HL-60/S4 treated with retinoic acid at 250 ng/mL for 4 days and 3 days (cell line): ENCODE results near the gene NUDT1.

Experiments
- in situ Hi-C: fragments of 300-500 bp; cut with MboI; formaldehyde crosslinking; loops from 2 replicates; pipeline ENCODE4 v1.7.0; 2022; ENCODE audit warnings: low sequenced_read_pairs

NUDT1 gene

DNA sequence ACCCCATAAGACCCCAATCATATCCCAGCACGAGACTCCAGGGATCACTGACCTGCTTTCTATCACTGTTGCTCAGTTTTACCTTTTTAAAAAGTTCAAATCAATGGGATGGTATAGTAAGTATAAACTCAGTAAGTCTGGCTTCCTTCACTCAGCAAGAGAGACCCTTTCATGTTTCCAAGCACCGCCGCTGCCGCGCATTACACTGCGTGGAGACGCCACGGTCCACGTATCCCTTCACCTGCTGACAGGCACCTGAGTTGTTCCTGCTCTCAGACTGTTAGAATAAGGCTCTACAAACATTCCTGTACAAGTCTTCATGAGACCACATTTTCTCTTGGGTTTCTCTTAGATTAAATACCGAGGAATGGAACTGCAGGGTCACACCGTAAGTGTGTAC lies 37.6 kb upstream of the NUDT1 start:
- in situ Hi-C loops, result no loop called here

DNA sequence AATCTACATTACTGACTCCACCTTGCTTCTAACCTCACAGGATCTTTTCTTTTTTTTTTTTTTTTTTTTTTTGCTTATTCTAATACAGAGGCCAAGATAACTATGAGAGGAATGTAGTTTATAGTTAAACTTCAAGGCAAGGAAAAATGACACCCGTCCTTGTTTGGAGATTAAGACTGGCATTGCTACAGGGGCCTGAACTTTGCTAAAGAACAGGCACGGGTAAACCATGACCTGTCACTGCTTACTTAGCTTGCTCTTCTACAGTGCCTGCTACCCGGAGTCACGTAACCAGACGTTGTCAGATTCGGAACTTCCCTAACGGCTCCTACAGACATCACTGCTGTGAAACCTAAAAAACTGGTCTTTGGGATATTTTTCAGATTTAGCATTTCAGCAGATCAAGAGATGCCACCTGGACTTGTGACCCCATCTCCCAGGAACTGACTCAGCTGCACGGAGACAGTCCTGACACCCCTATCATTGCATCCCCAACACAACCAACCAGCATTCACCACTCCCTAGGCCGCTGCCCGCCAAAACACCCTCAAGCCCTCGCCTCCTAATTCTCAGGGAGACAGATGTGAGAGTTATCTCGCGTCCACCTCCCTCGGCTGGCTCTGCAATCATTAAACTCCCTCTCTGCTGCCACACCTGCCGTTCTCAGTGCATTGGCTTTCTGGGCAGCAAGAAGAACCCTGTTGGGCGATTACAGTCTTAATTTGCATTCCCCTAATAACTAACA lies 36.8 kb upstream of the NUDT1 start:
- in situ Hi-C loops, result no loop called here

DNA sequence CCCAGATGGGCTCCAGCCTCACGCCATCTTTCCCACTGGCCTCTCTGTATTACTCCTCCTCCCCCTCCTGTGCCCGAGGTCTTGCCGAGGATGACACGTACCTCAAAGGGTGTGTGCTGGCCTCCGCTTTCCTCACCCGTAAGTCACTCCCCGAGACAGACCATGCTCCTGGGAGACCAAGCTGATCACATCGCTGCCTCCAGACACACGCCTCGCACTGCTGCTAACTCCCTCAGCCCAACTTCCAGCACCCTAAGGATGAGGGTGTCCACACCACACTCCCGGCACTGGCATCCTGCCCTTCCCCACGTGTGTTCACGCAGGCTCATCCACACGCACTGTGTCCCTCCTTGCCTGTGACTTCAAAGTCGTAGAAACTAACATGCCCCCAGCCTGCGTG lies 33.3 kb upstream of the NUDT1 start:
- in situ Hi-C loops, result no loop called here

DNA sequence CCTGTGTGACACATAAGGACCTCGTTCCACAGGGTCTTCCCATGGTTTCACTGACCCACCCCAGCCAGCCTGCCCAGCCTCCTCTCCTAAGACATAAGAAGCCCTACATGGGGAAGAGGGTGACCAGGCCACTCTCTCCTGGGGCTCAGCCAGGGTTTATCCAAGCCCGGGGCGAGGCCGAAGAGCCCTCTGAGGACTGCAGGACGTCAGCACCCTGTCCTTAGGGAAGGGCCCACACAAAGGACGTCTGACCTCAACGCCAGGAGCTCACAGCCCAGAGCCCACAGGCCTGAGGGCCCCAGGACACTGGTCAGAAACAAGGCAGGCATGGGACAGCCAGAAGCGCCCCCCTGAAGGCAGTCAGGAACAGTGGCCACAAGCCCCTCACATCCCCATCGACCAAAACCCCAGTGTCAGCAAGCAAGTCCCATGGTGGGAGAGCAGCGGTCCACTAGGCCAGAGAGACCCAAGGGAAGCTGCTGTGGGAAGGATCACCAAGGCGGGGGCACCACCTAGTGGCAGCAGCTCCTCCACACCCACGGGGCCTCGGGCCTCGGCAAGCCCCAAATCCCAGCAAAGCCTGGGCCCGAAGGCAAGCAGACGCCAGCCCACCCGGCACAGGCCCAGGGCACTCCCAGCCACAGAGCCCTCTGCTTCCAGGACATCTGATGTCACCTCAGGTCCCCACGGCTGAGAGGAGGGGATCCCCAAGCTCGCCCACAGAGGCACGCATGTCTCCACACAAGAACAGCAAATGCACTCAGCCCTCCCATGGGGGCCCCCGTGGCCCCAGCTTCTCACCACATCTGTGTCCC lies 32.7 kb upstream of the NUDT1 start:
- in situ Hi-C loops, result no loop called here

DNA sequence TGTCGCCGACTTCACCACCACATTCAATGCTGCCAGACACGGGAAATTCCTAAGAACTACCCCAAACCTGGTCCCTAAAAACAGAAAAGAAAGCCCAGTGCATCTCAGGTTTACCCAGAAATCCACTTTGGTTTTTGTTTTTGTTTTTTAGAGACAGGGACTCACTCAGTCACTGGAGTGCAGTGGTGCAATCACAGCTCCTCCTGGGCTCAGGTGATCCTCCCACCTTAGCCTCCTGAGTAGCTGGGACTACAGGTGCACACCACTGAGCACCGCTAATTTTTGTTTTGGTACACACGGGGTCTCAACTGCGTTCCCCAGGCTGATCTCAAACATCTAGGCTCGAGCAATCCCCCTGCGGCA lies 32.1 kb upstream of the NUDT1 start:
- in situ Hi-C loops, result no loop called here

DNA sequence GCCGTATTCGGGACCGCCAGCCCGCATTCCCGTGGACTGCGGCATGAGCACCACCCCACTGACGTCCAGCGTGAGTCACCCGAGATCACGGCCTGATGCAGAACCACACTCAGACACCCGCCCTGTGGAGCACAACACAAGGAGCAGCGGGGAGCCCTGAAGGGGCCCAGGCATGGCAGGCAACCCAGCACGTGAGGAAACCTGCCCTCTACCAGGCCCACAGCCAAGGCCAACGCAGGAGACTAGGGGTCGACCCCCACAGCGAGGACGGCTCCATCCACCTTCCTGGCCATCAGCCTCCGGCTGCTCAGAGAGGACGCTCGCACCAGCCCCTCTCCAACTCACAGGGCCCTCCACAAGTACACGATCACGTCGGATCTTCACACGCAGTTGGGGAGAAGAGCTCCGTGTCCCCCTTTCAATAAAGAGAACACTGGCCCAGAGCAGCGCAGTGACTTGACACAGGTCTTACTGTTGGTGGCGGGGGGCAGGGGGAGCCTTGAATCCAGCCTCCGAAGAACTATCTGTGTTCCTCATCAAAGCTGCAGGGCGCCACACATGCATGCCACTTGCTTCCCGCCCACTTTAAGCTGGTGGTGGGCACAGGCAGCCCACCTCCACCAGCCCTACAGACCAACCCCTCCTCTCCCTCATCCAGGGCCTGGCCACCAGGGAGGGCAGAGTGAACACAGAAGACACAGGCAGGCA lies 31.3 kb upstream of the NUDT1 start:
- in situ Hi-C loops, result no loop called here

DNA sequence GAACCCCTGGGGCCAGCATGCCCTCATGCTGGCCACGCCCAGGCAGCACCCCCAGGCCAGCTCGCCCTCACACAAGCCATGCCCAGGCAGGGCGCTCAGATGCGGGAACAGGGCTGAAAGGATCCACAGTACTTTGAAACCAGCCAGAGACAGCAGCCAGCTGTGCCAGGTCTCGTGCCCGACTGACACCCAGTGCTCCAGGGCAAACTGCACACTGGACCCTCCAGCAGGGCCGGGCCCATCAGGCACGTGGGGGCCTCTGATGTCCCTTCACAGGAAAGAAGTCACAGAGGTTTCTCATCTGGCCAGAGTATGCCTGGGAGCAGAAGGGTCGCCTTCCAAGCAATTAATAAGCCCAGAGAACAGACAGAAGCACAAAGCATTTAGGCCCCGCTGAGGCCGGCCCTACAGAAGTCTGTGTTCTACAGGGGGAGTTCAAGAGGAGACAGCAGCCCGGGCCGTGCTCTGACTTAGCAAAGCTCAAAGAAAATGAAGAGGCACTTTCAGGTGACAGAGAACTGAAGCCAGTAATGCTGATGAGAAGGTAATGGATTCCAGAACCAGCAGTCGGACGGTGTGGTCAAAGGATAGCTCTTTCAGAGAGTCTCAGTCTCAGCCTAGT lies 30.7 kb upstream of the NUDT1 start:
- in situ Hi-C loops, result no loop called here

DNA sequence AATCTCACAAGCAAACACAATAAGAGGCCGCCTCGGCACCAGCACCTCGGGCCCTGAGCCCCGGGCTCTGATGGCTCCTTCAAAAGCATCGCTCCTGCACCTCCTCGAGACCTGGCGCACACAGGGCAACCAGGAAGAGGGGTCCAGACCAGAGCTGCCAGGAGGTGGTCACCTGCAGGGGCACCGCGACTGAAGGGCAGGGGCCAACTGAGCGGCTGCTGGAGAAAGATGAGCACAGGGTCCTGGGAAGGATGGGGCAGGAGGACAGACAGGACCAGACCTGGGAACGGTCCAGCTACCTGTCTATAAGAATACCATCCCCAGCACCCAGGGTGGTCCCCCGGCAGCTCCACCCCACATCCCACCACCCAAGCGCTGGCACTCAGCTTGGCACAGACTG lies 30.1 kb upstream of the NUDT1 start:
- in situ Hi-C loops, result no loop called here

DNA sequence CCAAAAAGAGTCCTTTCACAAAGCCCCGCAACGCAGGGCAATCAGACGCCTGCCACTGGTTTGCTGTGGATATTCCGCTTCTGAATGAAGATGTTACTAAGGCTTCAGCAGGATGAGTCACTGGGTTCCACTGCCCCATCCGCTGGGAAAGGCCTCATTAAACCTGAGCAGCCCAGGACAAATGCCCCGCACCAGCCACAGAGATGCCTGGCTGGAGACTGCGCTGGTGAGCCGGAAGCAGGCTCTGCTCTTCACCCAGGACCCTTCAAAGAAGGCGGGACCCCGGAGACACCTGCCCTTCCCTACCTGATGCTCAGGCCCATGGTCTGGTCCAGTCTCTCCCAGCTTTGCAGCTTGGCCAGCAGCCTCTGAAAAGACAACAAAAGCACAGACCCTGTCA lies 29.1 kb upstream of the NUDT1 start:
- in situ Hi-C loops, result no loop called here

DNA sequence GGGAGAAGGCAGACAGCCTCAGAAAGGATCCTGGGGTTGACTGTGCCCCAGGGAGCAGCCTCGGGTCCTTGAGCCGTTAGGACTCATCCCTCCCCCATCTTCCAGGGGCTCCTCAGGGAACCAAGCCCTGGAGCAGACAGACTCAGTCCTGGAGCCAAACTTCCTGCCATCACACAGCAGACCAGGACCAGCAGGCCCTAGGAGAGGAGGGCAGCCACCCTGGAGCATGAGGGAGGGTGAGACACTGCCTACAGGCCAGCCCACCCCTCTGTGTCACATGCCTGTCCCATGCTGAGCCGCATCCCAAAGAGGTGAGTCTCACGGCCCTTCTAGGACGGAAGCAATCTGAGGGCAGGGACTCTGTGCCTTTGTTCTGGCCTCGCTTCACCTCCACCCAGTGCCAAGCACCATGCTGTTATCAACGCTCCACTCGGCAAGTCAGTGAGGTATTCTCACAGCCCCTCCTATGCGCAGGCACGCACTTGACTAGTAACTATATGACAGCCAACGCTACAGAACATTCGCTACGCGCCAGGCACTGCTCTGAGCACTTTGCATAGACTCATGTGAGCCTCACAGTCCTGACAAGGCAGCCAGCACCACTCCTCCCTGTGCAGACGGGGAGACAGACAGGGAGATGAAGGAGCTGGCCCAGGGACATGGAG lies 28.3 kb upstream of the NUDT1 start:
- in situ Hi-C loops, result no loop called here

DNA sequence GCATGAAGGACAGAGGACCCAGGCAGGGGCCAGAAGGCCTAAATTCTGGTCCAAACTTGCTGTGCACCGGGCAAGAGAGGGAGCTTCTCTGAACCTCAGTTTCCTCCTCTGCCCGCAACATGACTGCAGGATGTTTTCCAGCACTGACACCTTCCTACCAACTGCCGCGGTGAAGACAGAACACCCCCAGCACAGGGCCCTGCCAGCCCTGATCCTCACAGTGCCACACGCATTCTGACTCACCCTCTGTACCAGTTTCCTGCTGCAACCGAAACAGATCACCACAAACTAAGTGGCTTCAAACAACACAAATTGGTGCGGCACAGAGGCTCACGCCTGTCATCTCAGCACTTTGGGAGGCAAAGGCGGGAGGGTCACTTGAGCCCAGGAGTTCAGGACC lies 27.4 kb upstream of the NUDT1 start:
- in situ Hi-C loops, result no loop called here

DNA sequence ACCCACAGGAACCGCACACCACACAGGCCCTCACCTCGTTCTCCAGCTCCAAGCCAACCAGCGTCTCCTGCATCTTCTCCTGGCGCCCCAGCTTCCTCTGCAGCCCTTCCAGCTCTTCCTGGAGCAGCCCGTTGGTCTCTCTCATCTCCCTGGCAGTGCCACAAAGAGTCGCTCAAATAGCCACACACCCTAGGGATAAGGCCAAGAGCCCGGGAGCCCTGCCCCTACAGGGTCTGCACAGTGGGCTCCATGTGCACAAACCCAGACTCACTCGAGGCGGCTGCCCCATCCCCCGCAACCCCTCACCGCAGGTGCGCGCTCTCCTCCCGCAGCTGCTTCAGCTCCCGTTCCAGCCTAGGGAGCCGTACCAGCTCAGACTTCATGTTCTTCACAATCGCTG lies 26.2 kb upstream of the NUDT1 start:
- in situ Hi-C loops, result no loop called here

DNA sequence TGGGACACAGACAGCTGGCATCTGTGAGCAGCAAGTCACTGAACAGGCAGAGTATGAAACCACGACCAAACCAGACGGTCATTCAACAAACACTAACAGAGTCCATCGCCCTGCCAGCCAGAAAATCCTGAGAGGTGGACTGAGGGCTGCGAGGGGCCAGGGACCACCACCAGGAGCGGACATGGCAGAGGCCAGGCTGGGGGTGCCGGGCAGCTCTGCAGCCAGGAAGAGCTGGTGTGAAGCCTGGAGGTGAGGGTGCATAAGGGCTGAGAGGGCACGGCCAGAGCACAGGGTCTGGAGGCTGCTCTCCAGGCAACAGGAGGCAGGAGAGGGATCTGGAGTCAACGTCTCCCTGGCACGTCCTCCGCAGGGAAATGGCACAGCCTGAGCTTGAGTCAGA lies 24.8 kb upstream of the NUDT1 start:
- in situ Hi-C loops, result no loop called here

DNA sequence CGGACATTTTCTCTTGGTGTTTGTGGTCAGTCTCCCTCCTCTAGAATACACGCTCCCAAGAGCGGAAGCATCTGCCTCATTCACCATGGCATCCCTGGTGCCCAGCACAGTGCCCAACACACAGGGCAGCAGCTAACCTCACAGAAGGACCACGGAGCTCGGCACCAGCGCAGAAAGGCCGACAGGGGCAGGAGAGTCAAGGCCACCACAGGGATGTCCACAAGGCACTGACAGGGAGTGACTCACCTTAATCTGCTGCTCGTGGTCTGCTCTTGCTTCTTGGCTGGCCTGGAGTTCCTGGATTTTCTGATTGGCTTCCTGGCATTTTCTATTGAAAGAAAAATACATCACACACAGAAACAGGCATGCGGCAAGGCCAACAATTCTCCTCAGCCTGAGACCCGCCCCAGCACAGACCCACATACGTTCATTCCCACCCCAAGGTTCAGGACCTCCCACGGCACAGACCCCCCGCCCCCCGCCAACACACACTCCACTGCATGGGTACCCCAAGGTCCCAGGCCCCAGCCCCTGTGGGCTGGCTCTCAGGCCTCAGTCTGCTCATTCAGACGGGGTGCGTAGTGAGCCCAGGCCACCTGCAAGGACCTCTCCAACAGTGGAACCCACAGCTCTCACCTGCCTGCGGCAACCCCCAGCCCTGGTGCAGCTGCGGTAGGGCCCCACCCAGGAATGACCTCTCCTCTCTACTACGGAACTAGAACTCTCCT lies 24.1 kb upstream of the NUDT1 start:
- in situ Hi-C loops, result no loop called here

DNA sequence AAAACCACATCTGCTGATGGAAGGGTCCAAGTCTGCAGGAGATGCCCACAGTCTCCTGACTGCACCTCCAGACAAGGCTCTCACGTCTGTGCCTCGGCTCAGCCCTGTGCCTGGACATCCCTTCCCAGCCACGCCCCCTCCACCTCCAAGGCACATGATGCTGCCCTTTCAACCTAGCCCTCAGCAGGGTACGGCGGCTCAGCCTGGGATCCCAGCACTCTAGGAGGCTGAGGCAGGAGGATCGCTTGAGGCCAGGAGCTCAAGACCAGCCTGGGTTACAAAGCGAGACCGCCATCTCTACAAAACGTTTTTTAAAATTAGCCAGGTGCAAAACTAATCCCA lies 23.6 kb upstream of the NUDT1 start:
- in situ Hi-C loops, result no loop called here

DNA sequence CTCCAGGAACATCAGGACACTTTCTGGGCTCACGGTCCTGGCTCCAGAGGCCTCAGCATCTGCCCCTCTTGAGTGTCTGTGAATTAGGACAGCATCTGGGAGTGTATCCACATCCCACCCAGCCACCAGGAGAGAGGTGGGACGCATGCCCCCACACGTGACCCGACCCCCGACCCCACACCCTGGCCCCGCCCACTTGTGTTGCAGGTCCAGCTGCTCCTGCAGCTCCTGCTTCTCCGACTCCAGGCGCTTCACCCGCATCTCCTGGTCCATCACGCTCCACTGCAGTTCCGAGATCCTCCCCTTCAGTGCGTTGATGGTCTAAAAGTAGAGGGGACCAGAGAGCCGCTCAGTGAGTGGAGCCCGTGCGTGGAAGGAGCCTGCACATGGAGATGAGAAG lies 22.9 kb upstream of the NUDT1 start:
- in situ Hi-C loops, result no loop called here

DNA sequence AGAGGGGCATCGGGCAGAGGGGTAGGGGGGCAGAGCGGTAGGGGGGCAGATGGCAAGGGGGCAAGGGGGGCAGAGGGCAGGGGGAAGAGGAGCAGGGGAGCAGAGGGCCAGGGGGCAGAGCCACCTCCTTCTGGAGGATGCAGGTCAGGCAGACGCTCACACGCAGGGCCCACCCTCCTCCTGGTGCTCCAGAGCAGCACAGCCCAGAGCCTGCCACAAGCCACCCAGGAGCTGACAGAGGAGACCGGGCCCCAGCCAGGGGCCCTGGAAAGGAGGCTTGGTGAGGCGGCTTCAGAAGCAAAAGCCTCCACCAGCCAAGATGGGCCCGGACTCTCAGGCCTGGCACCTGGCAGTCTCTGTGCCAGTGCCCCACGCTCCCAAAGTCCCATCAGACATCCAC lies 22.4 kb upstream of the NUDT1 start:
- in situ Hi-C loops, result no loop called here

DNA sequence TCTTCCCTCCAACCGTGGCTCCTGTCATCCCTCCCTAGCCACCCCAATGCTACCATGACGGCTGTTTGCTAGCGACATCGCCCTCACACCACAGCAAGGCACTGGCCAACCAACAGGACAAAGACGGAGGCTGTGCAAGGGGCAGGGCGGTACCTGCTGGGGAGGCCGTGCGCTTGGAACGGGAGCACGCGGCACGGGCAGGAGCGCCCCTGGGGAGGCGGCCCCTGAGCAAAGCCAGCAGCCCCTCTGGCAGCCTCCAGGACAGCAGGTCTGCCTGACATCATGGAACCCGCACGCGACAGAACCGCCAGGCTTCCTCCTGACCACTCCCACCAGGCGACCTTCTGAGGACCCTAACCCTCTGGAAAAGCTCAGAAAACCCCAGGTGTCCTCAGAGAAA lies 22.0 kb upstream of the NUDT1 start:
- in situ Hi-C loops, result no loop called here

DNA sequence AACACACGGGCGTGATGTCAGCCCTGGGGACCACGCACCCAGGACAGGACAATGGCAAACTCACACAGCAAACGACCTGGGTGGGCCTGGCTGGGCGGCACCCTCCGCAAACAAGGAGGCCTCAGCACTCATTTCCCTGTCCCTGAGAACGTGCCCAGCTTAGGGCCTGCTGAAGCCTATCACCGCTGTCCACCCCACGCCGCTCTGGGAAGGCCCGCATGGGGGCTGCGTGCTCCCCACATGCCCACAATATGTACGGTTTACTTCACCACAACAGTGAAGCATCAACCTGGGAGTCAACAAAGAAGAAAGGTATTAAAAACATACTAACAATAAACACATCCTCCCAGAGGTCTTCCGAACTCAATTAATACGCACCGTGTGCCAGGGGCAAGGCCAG lies 21.5 kb upstream of the NUDT1 start:
- in situ Hi-C loops, result no loop called here

DNA sequence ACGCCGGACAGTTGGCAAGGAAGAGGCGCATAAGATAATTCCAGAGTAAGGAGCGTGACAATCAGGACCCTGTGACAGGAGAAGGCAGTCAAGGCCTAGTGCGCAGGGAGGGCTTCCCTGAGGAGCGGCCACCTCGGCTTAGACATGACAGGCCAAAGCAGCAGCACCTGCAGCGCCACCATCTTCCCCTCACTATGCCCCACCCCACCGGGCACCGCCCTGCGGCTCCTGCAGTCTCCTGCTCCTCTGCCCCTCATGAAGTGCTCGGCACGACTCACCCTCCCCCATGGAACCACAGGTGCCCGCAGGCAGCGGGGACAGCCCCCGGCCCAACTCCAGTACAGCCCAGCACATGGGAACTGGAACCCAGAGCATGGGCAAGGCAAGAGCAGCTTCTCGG lies 21.1 kb upstream of the NUDT1 start:
- in situ Hi-C loops, result no loop called here

DNA sequence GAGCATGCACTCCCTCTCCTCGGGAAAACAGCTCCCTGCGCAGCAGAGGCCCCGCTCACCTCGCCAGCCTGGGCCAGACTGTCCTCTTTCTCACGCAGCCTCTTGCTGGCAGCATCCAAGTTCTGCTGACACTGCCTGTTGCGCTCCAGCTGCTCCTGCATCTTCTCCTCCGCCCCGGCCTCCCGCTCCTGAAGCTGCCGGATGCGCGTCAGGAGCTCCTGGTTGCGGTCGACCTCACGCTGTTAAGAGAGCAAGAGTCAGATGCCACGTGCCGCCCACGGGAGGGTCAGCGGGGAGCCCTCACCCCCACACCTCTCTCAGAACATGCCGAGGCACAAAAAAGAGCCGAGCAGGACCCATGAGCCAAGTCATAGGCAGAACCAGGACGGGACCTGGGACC lies 19.5 kb upstream of the NUDT1 start:
- in situ Hi-C loops, result no loop called here
